IPS-NIHi11 (cell line): ENCODE measurements around the gene BRMS1L.

Source experiments
- DNase-seq: peaks from one replicate; pipeline ENCODE4 v3.0.0; 2012; ENCODE audit warnings: mixed read lengths, low spot score

The BRMS1L gene

GRCh38 chr14:35865611-35866324 lies 39.6 kb downstream of the BRMS1L start:
- DNase-seq: no peak

GRCh38 chr14:35866595-35867279 lies 40.6 kb downstream of the BRMS1L start:
- no peak for DNase-seq

GRCh38 chr14:35867280-35867629 lies 41.1 kb downstream of the BRMS1L start:
- no peak for DNase-seq

GRCh38 chr14:35875296-35875695 lies 49.2 kb downstream of the BRMS1L start:
- no peak for DNase-seq

GRCh38 chr14:35877276-35877675 lies 51.1 kb downstream of the BRMS1L start:
- no peak for DNase-seq

- peak; percentile 10 for DNase-seq
Measured at GRCh38 chr14:35878272-35879150, 52.4 kb downstream of the BRMS1L start.

GRCh38 chr14:35879151-35879648 lies 53.1 kb downstream of the BRMS1L start:
- DNase-seq: no peak

- DNase-seq: peak; percentile 13
Measured at GRCh38 chr14:35879654-35880249, 53.6 kb downstream of the BRMS1L start.

GRCh38 chr14:35881280-35881679 lies 55.1 kb downstream of the BRMS1L start:
- no peak for DNase-seq

GRCh38 chr14:35883677-35884293 lies 57.6 kb downstream of the BRMS1L start:
- DNase-seq: peak; percentile 37

- DNase-seq: no peak
Measured at GRCh38 chr14:35890308-35890707, 64.2 kb downstream of the BRMS1L start.

GRCh38 chr14:35895256-35895655 lies 69.1 kb downstream of the BRMS1L start:
- no peak for DNase-seq

GRCh38 chr14:35897616-35898111 lies 71.5 kb downstream of the BRMS1L start:
- DNase-seq: peak; percentile 24

- peak; percentile 47 for DNase-seq
Measured at GRCh38 chr14:35898217-35898775, 72.2 kb downstream of the BRMS1L start.

- no peak for DNase-seq
Measured at GRCh38 chr14:35900741-35901140, 74.6 kb downstream of the BRMS1L start.

GRCh38 chr14:35909665-35910064 lies 83.5 kb downstream of the BRMS1L start:
- no peak for DNase-seq

GRCh38 chr14:35910191-35910590 lies 84.1 kb downstream of the BRMS1L start:
- DNase-seq: no peak

- DNase-seq: no peak
Measured at GRCh38 chr14:35911097-35911496, 85.0 kb downstream of the BRMS1L start.

GRCh38 chr14:35915185-35915584 lies 89.0 kb downstream of the BRMS1L start:
- no peak for DNase-seq

- no peak for DNase-seq
Measured at GRCh38 chr14:35915775-35916174, 89.6 kb downstream of the BRMS1L start.
